DMS153 treated with DMSO at 0.1 percent for 48 hours (cell line): ENCODE measurements around the gene CSGALNACT2.
A peak's percentile ranks its signal among the peaks of the same experiment; 100 is the strongest.
"Not testable (repeated sequence)": the region's sequence is repeated elsewhere in the genome, so short reads cannot be mapped to it uniquely, and the experiment has no call there.

Experiments used
- DNase-seq: peaks from one replicate; lab custom pipeline; 2025; ENCODE audit not compliant: unreplicated experiment; lab: John Stamatoyannopoulos, UW

Gene CSGALNACT2

GRCh38 chr10:43138021-43138756 lies at the start of gene CSGALNACT2:
TSS of gene CSGALNACT2 (plus strand) at chr10:43138445. CDS start at chr10:43155150, 16,705 bp downstream.
- DNase-seq: peak; percentile 78

DNA sequence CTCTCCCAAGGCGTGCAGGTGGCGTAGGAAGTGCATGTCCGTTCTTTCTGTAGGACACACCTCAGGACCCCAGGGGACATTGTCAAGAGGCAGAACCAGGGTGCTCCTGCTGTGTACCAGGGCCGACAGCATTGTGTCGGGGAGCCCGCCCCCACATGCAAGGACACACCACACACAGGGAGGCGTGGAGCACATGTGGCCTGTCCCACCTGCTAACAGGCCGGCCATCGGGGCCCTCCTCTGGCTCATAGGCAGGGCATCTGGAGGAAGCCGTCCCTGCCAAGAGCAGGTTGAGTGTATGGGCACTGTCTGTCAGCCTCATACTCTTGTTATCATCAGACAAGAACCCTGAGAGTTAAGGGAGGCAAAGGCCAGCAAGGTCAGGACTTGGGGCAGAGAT lies 48.7 kb upstream of the CSGALNACT2 start:
- no peak for DNase-seq

DNA sequence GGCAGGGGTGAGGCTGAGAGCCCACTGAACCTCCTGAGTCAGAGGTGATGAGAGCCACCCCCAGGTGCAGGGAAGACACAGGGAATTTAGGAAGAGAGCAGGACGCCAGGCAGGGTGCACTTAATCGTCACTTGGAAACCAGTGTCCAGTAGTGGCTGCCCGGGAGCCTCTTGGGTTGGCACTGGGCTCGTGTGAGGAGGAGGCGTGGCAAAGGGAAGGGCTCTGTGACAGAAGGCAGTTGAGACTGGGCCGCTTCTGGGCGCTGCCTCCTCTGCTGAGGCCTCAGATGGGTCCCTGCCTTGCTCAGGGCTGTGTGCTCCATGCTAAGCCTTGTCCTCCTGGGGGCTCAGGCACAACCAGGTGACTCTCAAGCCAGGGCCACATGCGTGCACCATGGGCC lies 48.1 kb upstream of the CSGALNACT2 start:
- DNase-seq: no peak

DNA sequence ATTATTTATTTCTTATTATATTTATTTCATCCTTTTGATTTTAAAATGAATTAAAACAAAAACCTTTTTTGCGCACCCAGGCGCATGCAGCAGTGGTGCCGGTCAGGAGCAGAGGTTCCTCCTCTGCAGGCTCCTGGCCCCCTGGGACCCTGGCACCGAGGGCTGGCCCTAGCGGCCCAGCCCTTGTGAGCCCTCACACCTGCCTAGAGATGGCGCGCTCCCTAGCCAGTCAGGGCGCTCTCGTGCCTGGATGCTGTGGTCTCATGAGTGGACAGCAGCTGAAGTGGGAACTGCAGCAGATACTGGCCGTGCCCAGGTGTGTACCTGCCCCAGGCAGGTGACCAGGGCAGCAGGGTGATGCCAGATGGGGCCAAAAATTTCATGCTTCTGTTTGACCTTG lies 47.6 kb upstream of the CSGALNACT2 start:
- no peak for DNase-seq

DNA sequence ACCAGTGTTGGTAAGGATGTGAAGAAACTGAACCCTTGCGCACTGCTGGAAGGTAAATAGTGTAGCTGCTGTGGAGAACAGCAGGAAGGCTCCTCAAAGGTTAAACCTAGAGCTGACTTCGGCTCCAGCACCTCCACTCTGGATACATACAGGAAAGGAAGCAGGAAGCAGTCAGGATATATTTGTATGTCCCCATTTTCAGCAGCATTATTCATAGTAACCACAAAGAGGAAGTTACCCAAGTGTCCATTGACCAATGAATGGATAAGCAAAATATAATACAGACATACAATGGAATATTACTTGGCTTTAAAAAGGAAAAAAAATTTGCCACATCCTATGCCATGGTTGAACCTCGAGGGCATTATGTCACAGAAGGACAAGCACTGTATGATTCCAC lies 46.4 kb upstream of the CSGALNACT2 start:
- DNase-seq: no peak

GRCh38 chr10:43093423-43094076 lies 44.7 kb upstream of the CSGALNACT2 start:
- DNase-seq: peak; percentile 12

GRCh38 chr10:43094085-43094484 lies 44.2 kb upstream of the CSGALNACT2 start:
- no peak for DNase-seq

DNA sequence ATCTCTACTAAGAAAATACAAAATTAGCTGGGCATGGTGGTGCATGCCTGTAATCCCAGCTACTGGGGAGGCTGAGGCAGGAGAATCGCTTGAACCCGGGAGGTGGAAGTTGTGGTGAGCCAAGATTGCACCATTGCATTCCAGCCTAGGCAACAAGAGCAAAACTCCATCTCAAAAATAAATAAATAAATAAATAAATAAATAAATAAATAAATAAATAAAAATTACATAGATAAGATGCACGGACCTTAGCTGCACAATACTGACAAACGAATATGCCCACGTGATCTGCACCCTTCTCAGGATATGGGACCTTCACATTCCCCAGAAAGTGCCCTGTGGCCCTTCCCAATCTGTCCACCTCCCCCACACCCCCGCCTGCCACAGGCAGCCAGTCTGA lies 38.9 kb upstream of the CSGALNACT2 start:
- DNase-seq: not testable (repeated sequence)

DNA sequence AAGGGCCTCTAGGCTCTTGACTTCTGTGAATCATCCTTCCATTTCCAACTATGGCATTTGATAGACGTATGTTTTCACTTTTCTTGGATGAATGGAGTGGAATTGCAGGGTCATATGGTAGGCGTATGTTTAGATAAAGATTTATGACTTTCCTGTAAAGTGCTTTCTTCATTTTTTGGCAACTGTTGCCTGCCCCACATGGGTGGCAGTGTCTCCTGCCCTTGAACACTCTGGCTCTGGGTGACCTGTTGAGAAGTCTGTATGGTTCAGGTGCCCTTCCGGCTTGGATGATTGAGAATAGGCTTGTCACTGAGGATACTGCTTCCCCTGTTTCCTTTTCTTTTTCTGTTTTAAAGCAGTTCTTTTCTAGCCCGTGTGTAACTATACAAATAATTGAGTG lies 38.3 kb upstream of the CSGALNACT2 start:
- DNase-seq: no peak

GRCh38 chr10:43100366-43100765 lies 37.9 kb upstream of the CSGALNACT2 start:
- no peak for DNase-seq

GRCh38 chr10:43102063-43102828 lies 36.0 kb upstream of the CSGALNACT2 start:
- DNase-seq: no peak

- DNase-seq: peak; percentile 44
Observed at GRCh38 chr10:43105102-43105955, 32.9 kb upstream of the CSGALNACT2 start.

- DNase-seq: no peak
Observed at GRCh38 chr10:43105956-43106229, 32.4 kb upstream of the CSGALNACT2 start.

DNA sequence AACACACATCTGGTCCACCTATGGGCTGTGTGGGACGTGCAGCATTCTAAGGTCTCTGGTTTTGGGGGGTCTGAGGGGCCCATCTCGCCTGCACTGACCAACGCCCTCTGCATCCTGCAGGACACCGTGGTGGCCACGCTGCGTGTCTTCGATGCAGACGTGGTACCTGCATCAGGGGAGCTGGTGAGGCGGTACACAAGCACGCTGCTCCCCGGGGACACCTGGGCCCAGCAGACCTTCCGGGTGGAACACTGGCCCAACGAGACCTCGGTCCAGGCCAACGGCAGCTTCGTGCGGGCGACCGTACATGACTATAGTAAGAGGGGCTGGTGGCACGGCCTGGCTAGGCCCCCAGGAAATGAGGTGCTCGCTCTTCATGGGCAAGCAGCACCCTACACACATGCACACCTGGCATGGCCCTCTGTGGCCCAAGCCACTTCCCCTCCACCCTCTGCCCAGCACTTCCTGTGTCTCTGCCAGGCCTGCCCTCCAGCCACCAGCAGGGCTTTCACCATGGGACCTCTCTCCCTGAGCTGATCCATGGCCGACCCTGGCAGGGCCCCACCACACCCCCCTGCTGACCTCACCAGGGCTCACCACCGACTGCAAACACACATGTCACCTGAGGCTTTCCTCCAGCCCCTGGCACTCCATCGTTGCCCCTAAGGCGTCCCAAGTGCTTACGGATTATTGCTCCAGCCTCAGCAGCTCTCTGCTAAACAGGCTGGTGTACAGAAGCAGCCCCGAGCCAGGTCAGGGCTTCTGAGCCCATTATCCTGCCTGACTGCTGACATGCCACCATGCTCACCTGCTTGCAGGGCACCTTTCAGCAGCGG lies 31.8 kb upstream of the CSGALNACT2 start:
- no peak for DNase-seq

DNA sequence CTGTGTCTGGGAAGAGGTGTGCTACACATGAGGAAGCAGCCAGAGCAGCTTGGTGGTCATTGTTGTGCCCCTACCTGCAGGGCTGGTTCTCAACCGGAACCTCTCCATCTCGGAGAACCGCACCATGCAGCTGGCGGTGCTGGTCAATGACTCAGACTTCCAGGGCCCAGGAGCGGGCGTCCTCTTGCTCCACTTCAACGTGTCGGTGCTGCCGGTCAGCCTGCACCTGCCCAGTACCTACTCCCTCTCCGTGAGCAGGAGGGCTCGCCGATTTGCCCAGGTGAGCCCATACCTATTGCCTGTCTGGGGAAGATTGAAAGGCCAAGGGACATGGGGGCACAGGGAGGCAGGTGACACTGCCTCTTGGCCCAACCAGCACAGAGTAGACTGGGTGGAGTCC lies 29.3 kb upstream of the CSGALNACT2 start:
- no peak for DNase-seq

- DNase-seq: no peak
Observed at GRCh38 chr10:43109671-43110249, 28.5 kb upstream of the CSGALNACT2 start.

GRCh38 chr10:43110338-43111071 lies 27.7 kb upstream of the CSGALNACT2 start:
- no peak for DNase-seq

GRCh38 chr10:43111101-43111500 lies 27.1 kb upstream of the CSGALNACT2 start:
- DNase-seq: no peak

- no peak for DNase-seq
Observed at GRCh38 chr10:43111921-43112607, 26.2 kb upstream of the CSGALNACT2 start.
